Panc1 (cell line): ENCODE measurements around the gene KLF11. TPM values are rescaled to one million over a fixed set of nuclear protein-coding genes. Genes with fewer than 3 reads are reported as not detected.
"Not testable (repeated sequence)": the region's sequence is repeated elsewhere in the genome, so short reads cannot be mapped to it uniquely, and the experiment has no call there.

Experiments used
- ATAC-seq: fragments of 200-7000 bp; cut with Tn5 transposase; 2 replicates; pipeline ENCODE4 v1.9.1; 2020; ENCODE audit warnings: mild to moderate bottlenecking, moderate library complexity
- BruUV-seq: library from RNA; stranded (reverse); fragments of 400-500 nt; replicated peaks from 2 replicates; lab custom pipeline; 2021; lab: Mats Ljungman, UMichigan
- CTCF ChIA-PET: fragments of 300-600 bp; sonication (Branson Sonifier 250); formaldehyde crosslinking; loops from one replicate; lab custom pipeline; 2022; ENCODE audit warnings: antibody characterized with exemption; lab: Charles Lee
- POLR2A ChIA-PET: fragments of 300-600 bp; sonication (Branson Sonifier 250); formaldehyde crosslinking; loops from one replicate; lab custom pipeline; 2022; ENCODE audit warnings: antibody characterized with exemption; lab: Charles Lee
- DNase-seq: peaks from one replicate; pipeline ENCODE4 v3.0.0-alpha.2; 2010; ENCODE audit warnings: low read depth, low spot score
- H3K27ac ChIP-seq: 2 replicates; pipeline ENCODE4 v1.5.1; 2011; ENCODE audit warnings: mild to moderate bottlenecking, low read length, inconsistent platforms
- H3K27me3 ChIP-seq: fragments of 200-500 bp; sonication (Bioruptor generic); 2 replicates; pipeline ENCODE4 v1.6.0; 2014; ENCODE audit warnings: low read length, inconsistent platforms; ENCODE audit not compliant: control insufficient read depth, insufficient read depth
- H3K36me3 ChIP-seq: fragments of 200-500 bp; sonication (Bioruptor generic); 2 replicates; pipeline ENCODE4 v1.5.1; 2014; ENCODE audit warnings: inconsistent platforms, mild to moderate bottlenecking, low read length, moderate library complexity; ENCODE audit not compliant: control insufficient read depth, insufficient read depth
- H3K4me1 ChIP-seq: 2 replicates; pipeline ENCODE4 v1.5.1; 2011; ENCODE audit warnings: inconsistent platforms, mild to moderate bottlenecking, low read length, moderate library complexity; ENCODE audit not compliant: control insufficient read depth, insufficient read depth
- H3K4me3 ChIP-seq, 2 experiments: 2 replicates each; pipeline ENCODE4 v1.5.1; 2011 to 2012; ENCODE audit warnings: low read depth in 2 of 2, low read length in 2 of 2, mild to moderate bottlenecking in 2 of 2, inconsistent platforms in 1 of 2, moderate library complexity in 1 of 2
- H3K9me3 ChIP-seq: fragments of 200-500 bp; sonication (Bioruptor generic); 2 replicates; pipeline ENCODE4 v1.5.1; 2014; ENCODE audit warnings: low read depth, mild to moderate bottlenecking, inconsistent platforms, low read length, moderate library complexity; ENCODE audit not compliant: control insufficient read depth, insufficient read depth
- CTCF ChIP-seq: fragments of 450-650 bp; IDR thresholded peaks from 2 replicates; pipeline ENCODE4 v1.5.1; 2017; ENCODE audit warnings: mild to moderate bottlenecking
- POLR2AphosphoS5 ChIP-seq: IDR thresholded peaks from 2 replicates; pipeline ENCODE4 v1.6.1; 2012; ENCODE audit warnings: mild to moderate bottlenecking, low read depth, low read length, moderate library complexity
- REST ChIP-seq, 2 experiments: IDR thresholded peaks; 2 replicates each; pipeline ENCODE4 v1.6.1; 2011 to 2012; ENCODE audit warnings: low read depth in 2 of 2, control low read depth in 1 of 2, low read length in 1 of 2, mild to moderate bottlenecking in 1 of 2, moderate library complexity in 1 of 2; ENCODE audit not compliant: insufficient read depth in 1 of 2
- SIN3A ChIP-seq: IDR thresholded peaks from 2 replicates; pipeline ENCODE4 v1.6.1; 2012; ENCODE audit warnings: low read depth, mild to moderate bottlenecking, low read length, moderate library complexity, borderline replicate concordance; ENCODE audit not compliant: insufficient read depth
- TCF7L2 ChIP-seq: IDR thresholded peaks from 2 replicates; pipeline ENCODE4 v1.6.1; 2011; ENCODE audit warnings: mild to moderate bottlenecking, low read depth, low read length, inconsistent platforms
- in situ Hi-C: cut with HindIII; loops from 2 replicates; pipeline ENCODE4 v1.10.0; 2016; ENCODE audit warnings: low sequenced_read_pairs, low pct_unique_long_range_greater_than_20kb
- intact Hi-C: fragments of 100-400 bp; cut with micrococcal nuclease; formaldehyde crosslinking; loops from one replicate; pipeline ENCODE4 v1.10.0; 2022; ENCODE audit not compliant: unreplicated experiment
- total RNA-seq: library from RNA; stranded (reverse); gene quantifications from one replicate; pipeline ENCODE4 v1.2.1, GENCODE V29; 2021; ENCODE audit not compliant: unreplicated experiment

KLF11 gene
- total RNA-seq, 1 experiment from 2014 or later, result 23.7 TPM

GRCh38 chr2:10011606-10012325 is 31.6 kb upstream of the KLF11 start:
- CTCF ChIA-PET, H3K27ac ChIP-seq, POLR2A ChIA-PET, H3K4me3 ChIP-seq, intact Hi-C loops, H3K27me3 ChIP-seq, BruUV-seq, H3K9me3 ChIP-seq, H3K4me1 ChIP-seq, ATAC-seq, H3K36me3 ChIP-seq, in situ Hi-C loops, DNase-seq: not testable (repeated sequence)

- CTCF ChIA-PET, H3K27me3 ChIP-seq, H3K4me1 ChIP-seq, H3K9me3 ChIP-seq, ATAC-seq, H3K4me3 ChIP-seq, H3K27ac ChIP-seq, POLR2A ChIA-PET, in situ Hi-C loops, intact Hi-C loops, H3K36me3 ChIP-seq, BruUV-seq, DNase-seq: not testable (repeated sequence)
These were observed 30.9 kb upstream of the KLF11 start for GRCh38 chr2:10012366-10012962.

- TF ChIP-seq POLR2AphosphoS5 (no peak), CTCF (no peak), TCF7L2 (no peak), SIN3A (no peak), REST (IDR thresholded peaks at IDR 0.05; ENCODE audit: insufficient read depth in 1 of 2, low read depth in 2 of 2, low read length in 1 of 2) (no peak)
- ChIA-PET CTCF (no interaction called here), POLR2A (no interaction called here)
- ATAC-seq, result no peak
- in situ Hi-C loops (no loop called here), intact Hi-C loops (no loop called here)
- H3K27me3 ChIP-seq, result no peaks in the 10 kb centered on the region
- no peak overlapping the region for H3K4me3 ChIP-seq
- no peaks in the 10 kb centered on the region for H3K4me1 ChIP-seq
- H3K27ac ChIP-seq, result no peak overlapping the region
- no TSS peak for BruUV-seq
- H3K36me3 ChIP-seq, result no peaks in the 10 kb centered on the region
- no peaks in the 10 kb centered on the region for H3K9me3 ChIP-seq
- DNase-seq, result no peak
These were observed 30.3 kb upstream of the KLF11 start for GRCh38 chr2:10012963-10013461.

GRCh38 chr2:10013651-10014417 is 29.5 kb upstream of the KLF11 start:
- H3K9me3 ChIP-seq, H3K4me1 ChIP-seq, H3K27ac ChIP-seq, in situ Hi-C loops, CTCF ChIA-PET, POLR2A ChIA-PET, intact Hi-C loops, DNase-seq, H3K36me3 ChIP-seq, ATAC-seq, H3K27me3 ChIP-seq, H3K4me3 ChIP-seq, BruUV-seq: not testable (repeated sequence)
